HG03439 (cell line): ENCODE data around the gene RUNDC1.
A peak's percentile ranks its signal among the peaks of the same experiment; 100 is the strongest.
"Not testable (repeated sequence)": the region's sequence is repeated elsewhere in the genome, so short reads cannot be mapped to it uniquely, and the experiment has no call there.

Experiments used
- ATAC-seq: cut with Tn5 transposase; IDR thresholded peaks from one replicate; pipeline ENCODE4 v1.9.1; 2021; ENCODE audit warnings: mild to moderate bottlenecking, moderate library complexity; ENCODE audit not compliant: unreplicated experiment

Gene RUNDC1

GRCh38 chr17:42989726-42990652 lies 9.6 kb downstream of the RUNDC1 start:
- ATAC-seq, result no peak

DNA sequence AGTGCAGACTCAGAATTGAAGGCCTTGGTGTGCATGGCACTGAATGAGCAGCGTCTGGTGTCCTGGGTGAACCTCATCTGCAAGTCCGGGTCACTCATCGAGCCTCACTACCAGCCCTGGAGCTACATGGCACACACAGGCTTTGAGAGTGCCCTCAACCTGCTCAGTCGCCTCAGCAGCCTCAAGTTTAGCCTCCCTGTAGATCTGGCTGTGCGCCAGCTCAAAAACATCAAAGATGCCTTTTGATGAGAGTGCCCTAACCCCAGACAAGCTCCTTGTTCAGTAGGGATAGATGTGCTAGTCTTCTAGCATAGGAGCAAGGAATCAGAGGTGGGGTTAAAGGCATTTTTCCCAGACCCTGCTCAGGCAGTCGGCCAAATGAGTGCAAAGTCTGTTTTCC lies 11.1 kb downstream of the RUNDC1 start:
- no peak for ATAC-seq

GRCh38 chr17:42992872-42993271 lies 12.5 kb downstream of the RUNDC1 start:
- no peak for ATAC-seq

DNA sequence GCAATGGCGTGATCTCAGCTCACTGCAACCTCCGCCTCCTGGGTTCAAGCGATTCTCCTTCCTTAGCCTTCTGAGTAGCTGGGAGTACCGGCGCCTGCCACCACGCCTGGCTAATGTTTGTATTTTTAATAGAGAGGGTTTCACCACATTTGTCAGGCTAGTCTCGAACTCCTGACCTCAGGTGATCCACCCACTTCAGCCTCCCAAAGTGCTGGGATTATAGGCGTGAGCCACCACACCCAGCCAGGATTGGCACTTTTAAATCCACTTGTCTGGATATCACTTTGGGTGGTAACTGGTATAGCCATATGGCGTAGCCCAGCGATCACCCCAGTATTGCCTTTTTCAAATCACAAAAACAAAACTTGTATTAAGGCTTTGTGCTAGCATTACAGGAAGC lies 13.5 kb downstream of the RUNDC1 start:
- not testable (repeated sequence) for ATAC-seq

DNA sequence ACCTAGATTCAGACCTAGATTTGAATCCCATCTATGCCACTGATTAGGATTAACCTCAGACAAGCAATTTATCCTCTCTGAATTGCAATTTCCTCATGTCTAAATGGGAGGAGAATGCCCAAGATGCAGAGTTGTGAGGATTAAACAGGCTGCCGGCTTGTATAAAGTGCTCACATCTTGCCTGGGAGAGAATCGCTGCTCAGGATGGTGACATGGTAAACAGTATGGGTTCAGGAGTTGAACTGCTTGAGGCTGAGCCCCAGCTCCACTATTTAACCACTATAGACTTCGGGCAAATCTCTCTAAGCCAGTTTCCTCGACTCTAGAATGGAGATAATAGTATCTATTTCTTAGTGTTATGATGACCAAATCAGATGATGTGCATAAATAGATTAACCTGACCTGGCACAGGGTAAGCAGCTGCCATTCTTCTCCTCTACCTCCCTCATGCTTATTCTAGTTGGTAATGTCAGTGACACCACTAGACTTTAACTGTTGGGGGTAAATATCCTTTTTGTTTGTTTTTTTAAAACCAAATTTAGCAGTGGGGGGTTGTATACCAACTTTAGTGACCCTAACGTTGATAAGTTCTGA lies 17.1 kb downstream of the RUNDC1 start:
- no peak for ATAC-seq

DNA sequence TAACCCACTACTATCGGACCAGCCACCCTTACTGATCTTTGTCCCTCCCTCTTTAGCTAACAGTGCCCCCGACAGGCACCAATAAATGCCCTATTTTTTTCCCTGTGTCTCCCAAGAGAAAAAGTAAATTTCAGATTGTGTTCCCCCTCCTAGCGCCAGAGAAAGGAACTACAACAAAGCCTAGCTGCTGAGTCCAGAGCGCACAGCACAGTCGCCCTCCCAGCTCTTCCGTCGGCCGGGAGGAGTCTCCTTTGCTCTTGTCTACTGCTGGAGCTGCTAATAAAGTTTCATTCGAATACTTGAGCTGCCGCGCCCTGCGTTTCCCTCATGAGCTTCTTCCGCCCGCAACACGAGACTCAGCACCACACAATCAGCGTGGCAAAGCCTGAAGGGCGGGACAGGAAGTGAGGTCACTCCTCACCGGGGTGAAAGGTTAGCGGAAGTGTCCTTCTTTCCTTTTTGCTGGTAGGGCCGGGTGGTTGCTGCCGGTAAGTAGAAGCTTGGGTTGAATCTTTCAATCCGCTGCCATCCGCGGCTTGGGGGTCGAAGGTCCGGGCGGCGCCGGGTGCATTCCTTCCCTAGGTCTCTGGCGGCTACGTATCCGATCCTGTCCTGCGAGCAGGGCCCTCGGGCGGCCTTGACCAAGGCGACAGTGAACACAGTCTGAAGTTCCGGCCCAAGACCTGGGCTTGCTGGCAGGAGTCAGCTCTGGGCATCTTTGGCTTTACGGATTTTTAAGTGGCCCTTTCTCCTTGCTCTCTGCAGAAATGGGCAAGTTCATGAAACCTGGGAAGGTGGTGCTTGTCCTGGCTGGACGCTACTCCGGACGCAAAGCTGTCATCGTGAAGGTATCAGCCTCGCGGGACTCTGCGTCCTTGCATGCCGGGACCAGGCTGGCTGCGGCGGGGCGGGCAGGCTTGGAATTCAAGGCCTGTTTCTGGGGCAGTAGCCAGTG lies 17.9 kb downstream of the RUNDC1 start, which contains the start of gene RPL27:
TSS of gene RPL27 (plus strand) at position 436 of the 955 bp plus-strand sequence. CDS start at position 768, 332 bp downstream.
- ATAC-seq, result peak; percentile 93

DNA sequence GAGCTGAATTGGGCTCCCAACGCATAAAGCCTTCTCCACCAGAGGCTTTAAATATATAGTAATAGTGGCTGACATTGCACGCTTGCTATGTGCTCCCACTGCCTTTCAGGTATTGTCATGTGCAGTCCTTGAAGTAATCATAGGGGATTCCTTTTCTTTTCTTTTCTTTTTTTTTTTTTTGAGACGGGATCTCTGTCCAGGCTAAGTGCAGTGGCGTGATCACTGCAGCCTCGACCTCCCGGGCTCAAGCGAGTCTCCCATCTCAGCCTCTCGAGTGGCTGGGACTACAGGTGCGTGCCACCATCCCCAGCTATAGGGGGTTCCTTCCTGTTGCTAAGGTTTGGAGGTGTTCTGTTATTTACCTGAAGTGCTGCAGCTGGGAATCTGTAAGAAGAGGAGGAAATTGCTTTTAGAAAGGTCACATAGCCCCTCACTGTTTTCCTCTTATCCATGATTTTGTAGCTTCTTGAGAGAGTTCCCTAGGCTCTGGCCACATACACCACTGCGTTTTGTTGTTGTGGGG lies 18.7 kb downstream of the RUNDC1 start:
- no peak for ATAC-seq

DNA sequence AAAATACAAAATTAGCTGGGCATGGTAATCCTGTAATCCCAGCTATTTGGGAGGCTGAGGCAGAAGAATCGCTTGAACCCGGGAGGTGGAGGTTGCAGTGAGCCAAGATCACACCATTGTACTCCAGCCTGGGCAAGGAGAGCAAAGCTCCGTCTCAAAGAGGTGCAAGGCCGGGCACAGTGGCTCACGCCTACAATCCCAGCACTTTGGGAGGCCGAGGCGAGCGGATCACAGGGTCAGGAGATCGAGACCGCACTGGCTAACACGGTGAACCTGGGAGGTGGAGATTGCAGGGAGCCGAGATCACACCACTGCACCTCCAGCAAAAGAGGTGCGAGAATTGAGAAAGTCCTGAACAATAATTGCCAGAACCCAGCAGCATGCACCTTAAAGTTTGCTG lies 20.5 kb downstream of the RUNDC1 start:
- not testable (repeated sequence) for ATAC-seq

GRCh38 chr17:43003542-43004172 lies 23.3 kb downstream of the RUNDC1 start:
- no peak for ATAC-seq

GRCh38 chr17:43006639-43007551 lies 26.5 kb downstream of the RUNDC1 start, which contains the start of gene IFI35:
Gene IFI35, plus strand, starts transcription at chr17:43006784. Its CDS starts 164 bp downstream, at chr17:43006948.
- peak; percentile 80 for ATAC-seq

GRCh38 chr17:43010667-43011308 lies 30.4 kb downstream of the RUNDC1 start:
- ATAC-seq, result no peak

- ATAC-seq, result no peak
Measured at GRCh38 chr17:43011728-43012472, 31.5 kb downstream of the RUNDC1 start.

DNA sequence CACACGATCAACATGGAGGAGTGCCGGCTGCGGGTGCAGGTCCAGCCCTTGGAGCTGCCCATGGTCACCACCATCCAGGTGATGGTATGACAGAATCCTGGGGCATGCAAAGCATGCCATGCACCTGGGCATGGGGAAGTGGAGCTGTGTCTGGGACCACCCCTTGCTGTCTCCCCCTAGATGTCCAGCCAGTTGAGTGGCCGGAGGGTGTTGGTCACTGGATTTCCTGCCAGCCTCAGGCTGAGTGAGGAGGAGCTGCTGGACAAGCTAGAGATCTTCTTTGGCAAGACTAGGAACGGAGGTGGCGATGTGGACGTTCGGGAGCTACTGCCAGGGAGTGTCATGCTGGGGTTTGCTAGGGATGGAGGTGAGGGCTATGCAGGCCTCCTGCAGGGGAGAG lies 32.9 kb downstream of the RUNDC1 start:
- ATAC-seq, result no peak

DNA sequence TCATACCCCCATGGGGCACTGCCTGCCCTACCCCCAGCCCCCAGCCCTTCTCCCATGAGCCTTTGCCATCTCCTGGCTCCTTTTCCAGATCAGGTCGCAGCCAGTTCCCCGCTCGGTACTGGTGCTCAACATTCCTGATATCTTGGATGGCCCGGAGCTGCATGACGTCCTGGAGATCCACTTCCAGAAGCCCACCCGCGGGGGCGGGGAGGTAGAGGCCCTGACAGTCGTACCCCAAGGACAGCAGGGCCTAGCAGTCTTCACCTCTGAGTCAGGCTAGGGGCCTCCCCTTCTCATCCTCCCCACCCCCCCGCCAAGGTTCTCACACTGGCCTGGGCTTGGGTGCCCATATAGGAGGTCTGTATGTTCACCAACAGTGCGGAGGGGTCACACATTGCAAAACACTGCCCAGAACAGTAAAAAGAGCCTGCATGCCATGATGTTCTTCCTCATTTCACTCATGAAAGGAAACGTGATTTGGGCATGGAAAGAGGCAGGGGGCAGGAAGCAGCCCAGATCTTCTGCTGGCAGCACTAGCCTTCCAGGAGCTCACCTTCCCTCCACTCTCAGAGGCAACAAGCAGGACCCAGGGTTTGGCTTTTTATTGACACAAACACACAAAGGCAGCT lies 33.8 kb downstream of the RUNDC1 start:
- ATAC-seq, result no peak

- ATAC-seq, result no peak
Measured at GRCh38 chr17:43014649-43015542, 34.5 kb downstream of the RUNDC1 start.

GRCh38 chr17:43015579-43015978 lies 35.2 kb downstream of the RUNDC1 start:
- ATAC-seq, result no peak
